Limb (tissue), 2 donors: ENCODE measurements around the gene CFAP97D1.
A peak's percentile ranks its signal among the peaks of the same experiment; 100 is the strongest.
"Not testable (repeated sequence)": the region's sequence is repeated elsewhere in the genome, so short reads cannot be mapped to it uniquely, and the experiment has no call there.

Experiments used
- DNase-seq, 2 donors: peaks; one replicate each; pipeline ENCODE4 v3.0.0-alpha.2; 2016; ENCODE audit errors: extremely low spot score in 2 of 2

The CFAP97D1 gene

GRCh38 chr17:43768382-43768781 is 11.9 kb upstream of the CFAP97D1 start:
- no peak for DNase-seq

- no peak for DNase-seq
Observed at GRCh38 chr17:43768943-43769342, 11.3 kb upstream of the CFAP97D1 start.

GRCh38 chr17:43769426-43769825 is 10.8 kb upstream of the CFAP97D1 start:
- no peak for DNase-seq

- DNase-seq: no peak
Observed at GRCh38 chr17:43769859-43770258, 10.4 kb upstream of the CFAP97D1 start.

GRCh38 chr17:43770957-43771356 is 9.3 kb upstream of the CFAP97D1 start:
- DNase-seq: no peak

GRCh38 chr17:43771463-43771862 is 8.8 kb upstream of the CFAP97D1 start:
- DNase-seq: no peak

GRCh38 chr17:43772877-43773648 is 7.2 kb upstream of the CFAP97D1 start:
- no peak for DNase-seq

GRCh38 chr17:43774304-43775250 is 5.7 kb upstream of the CFAP97D1 start:
- no peak for DNase-seq

GRCh38 chr17:43778337-43779144 is 1.7 kb upstream of the CFAP97D1 start, which contains the start of gene DUSP3:
TSS of gene DUSP3 (minus strand) at chr17:43778977. CDS start at chr17:43778924, 53 bp downstream.
- DNase-seq: peak; percentile 86 to 95

GRCh38 chr17:43779145-43780125 is 800 bp upstream of the CFAP97D1 start:
- DNase-seq: peak in 1 of 2 donors; percentile 29

- DNase-seq: no peak
Observed at GRCh38 chr17:43782913-43783680, 2.9 kb downstream of the CFAP97D1 start.

GRCh38 chr17:43784068-43784467 is 3.8 kb downstream of the CFAP97D1 start:
- no peak for DNase-seq

- DNase-seq: peak in 1 of 2 donors; percentile 30
Observed at GRCh38 chr17:43784628-43785101, 4.4 kb downstream of the CFAP97D1 start.

- no peak for DNase-seq
Observed at GRCh38 chr17:43787728-43788127, 7.5 kb downstream of the CFAP97D1 start.

- DNase-seq: no peak
Observed at GRCh38 chr17:43788540-43788939, 8.3 kb downstream of the CFAP97D1 start.

GRCh38 chr17:43789482-43789881 is 9.2 kb downstream of the CFAP97D1 start:
- no peak for DNase-seq

GRCh38 chr17:43790311-43790940 is 10.2 kb downstream of the CFAP97D1 start:
- DNase-seq: no peak

GRCh38 chr17:43791589-43791988 is 11.4 kb downstream of the CFAP97D1 start:
- peak in 1 of 2 donors; percentile 56 for DNase-seq

- DNase-seq: not testable (repeated sequence)
Observed at GRCh38 chr17:43792668-43793067, 12.4 kb downstream of the CFAP97D1 start.
